ENCODE measurements around the gene ARL15. TPM values are rescaled to one million over a fixed set of nuclear protein-coding genes. Genes with fewer than 3 reads are reported as not detected.
A peak's percentile ranks its signal among the peaks of the same experiment; 100 is the strongest.

The ARL15 gene
- total RNA-seq, 1 donor from 2014 or later, result 29.5 TPM

DNA sequence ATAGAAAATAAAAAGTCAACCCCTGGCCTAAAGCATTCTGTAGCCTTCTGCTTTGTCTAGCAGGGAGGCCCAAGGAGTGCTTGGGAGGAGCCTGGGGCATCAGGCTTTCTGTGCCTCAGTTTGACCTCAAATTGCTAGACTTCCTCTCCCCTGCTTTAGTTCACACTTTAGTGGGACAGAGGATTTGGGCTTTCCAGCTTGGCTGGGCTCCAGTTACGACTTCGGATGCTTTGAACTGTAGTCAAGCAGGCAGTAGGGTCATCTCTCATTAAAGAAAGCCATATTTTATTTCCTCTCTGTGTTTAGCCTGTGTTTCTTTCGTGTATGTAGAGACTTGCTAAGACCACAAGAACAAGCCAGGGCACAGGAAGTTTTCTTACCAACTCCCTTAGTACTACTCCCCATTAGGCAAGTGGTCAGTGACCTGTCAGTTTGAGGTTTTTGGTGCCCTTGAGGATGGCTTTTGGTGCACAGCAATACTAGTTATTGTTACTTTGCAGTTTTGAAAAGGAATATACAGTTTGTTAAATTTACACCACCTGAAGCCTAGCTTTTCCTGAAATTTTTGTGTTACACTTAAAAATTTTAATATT is 415.2 kb downstream of the ARL15 start:
- Histone ChIP-seq H3K9me3 (no peaks in the 10 kb centered on the region), H3K27me3 (no peaks in the 10 kb centered on the region), H3K27ac (no peak overlapping the region), H3K4me3 (no peak overlapping the region), H3K4me1 (no peaks in the 10 kb centered on the region), H3K36me3 (no peaks in the 10 kb centered on the region)
- intact Hi-C loops (cut with DNase I), result no loop called here
- DNase-seq (no peak), ATAC-seq (no peak)
- TF ChIP-seq, protein P1, sequence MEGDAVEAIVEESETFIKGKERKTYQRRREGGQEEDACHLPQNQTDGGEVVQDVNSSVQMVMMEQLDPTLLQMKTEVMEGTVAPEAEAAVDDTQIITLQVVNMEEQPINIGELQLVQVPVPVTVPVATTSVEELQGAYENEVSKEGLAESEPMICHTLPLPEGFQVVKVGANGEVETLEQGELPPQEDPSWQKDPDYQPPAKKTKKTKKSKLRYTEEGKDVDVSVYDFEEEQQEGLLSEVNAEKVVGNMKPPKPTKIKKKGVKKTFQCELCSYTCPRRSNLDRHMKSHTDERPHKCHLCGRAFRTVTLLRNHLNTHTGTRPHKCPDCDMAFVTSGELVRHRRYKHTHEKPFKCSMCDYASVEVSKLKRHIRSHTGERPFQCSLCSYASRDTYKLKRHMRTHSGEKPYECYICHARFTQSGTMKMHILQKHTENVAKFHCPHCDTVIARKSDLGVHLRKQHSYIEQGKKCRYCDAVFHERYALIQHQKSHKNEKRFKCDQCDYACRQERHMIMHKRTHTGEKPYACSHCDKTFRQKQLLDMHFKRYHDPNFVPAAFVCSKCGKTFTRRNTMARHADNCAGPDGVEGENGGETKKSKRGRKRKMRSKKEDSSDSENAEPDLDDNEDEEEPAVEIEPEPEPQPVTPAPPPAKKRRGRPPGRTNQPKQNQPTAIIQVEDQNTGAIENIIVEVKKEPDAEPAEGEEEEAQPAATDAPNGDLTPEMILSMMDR (IDR thresholded peaks at IDR 0.05), result no peak

DNA sequence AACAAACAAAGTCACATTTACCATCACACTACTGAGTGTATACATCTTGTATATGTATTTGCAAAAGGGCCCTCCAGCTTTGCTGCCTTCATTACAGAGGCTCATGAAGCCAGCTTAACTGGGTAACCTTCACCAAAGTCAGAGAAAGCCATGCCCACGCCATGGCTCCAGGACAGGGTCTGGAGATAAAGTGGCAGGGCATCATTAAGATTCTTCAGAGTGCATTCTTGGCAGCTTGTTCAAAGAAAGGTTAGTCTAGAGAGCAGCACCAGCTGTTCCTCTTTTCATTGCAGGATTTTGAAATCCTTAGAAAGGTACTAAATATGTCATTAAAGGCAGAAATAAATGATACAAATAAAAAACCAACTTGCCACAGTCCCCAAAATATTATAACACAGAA is 416.7 kb downstream of the ARL15 start:
- Histone ChIP-seq H3K9me3 (no peaks in the 10 kb centered on the region), H3K4me1 (no peaks in the 10 kb centered on the region), H3K27ac (no peak overlapping the region), H3K27me3 (no peaks in the 10 kb centered on the region), H3K36me3 (no peaks in the 10 kb centered on the region), H3K4me3 (no peak overlapping the region)
- TF ChIP-seq, protein P1 (IDR thresholded peaks at IDR 0.05), result no peak
- intact Hi-C loops (cut with DNase I), result no loop called here
- no peak for ATAC-seq
- no peak for DNase-seq

DNA sequence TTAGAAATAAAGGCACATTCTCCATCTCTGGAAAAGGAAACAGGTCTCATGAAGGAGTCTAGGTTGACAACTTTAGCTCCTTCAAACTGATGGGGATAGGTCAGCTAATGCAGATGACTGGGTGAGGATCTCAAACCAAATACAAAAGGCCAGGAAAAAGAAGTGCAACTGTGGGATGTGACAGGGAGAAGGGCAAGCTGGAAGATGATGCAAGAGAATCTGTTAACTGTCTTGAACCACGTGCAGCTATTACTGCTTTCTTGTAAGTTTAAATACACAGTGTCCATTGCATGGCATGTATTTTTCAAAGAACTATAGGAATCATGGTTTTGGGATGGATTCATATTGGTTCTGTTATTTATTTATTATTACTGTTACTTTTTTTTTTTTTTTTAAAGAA is 418.1 kb downstream of the ARL15 start:
- Histone ChIP-seq H3K9me3 (no peaks in the 10 kb centered on the region), H3K27me3 (no peaks in the 10 kb centered on the region), H3K4me1 (no peaks in the 10 kb centered on the region), H3K36me3 (no peaks in the 10 kb centered on the region), H3K27ac (no peak overlapping the region), H3K4me3 (no peak overlapping the region)
- ATAC-seq (no peak), DNase-seq (no peak)
- TF ChIP-seq, protein P1 (IDR thresholded peaks at IDR 0.05), result no peak
- intact Hi-C loops (cut with DNase I), result no loop called here

DNA sequence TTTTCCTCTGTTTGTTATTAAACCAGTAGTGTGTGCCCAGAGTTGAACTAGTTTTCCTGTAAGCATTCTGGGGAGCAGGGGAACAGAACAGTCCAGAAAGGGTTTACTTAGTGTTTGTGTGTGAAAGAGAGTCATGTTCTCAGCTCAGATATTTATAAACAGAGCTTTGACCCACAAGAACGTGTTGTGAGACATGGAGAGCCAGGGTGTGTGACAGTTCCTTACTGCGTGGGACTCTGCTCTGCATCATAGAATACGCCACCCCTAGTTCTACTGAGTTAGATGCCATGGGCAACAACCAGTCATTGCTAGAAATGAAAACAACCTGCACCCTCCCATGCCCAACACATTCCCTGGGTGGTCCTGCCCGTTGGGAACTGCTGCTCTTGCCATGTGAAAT is 419.2 kb downstream of the ARL15 start:
- Histone ChIP-seq H3K36me3 (no peaks in the 10 kb centered on the region), H3K4me3 (no peak overlapping the region), H3K9me3 (no peaks in the 10 kb centered on the region), H3K27ac (peak overlapping the region; percentile 49), H3K27me3 (no peaks in the 10 kb centered on the region), H3K4me1 (no peaks in the 10 kb centered on the region)
- TF ChIP-seq, protein P1 (IDR thresholded peaks at IDR 0.05), result no peak
- intact Hi-C loops (cut with DNase I), result no loop called here
- DNase-seq (no peak), ATAC-seq (peak; percentile 49)

DNA sequence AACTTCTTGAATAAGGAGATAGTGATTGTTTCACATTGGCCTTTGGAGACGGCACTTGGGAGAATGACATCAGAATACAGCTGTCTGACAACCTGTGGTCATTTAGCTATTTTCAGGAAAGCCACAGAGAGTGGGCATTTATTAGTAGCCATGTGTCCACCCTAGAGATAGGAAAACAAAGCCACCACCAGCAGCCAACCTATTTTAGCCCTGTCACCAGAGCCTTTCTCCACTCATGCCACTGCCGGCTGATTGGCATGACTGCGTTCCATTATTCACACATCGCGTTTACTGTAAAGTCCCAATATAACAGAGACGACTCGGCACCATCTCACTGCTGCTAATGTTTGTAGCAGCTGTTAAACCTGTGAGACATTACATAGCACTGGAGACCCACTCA is 419.9 kb downstream of the ARL15 start:
- Histone ChIP-seq H3K36me3 (no peaks in the 10 kb centered on the region), H3K27me3 (no peaks in the 10 kb centered on the region), H3K9me3 (no peaks in the 10 kb centered on the region), H3K27ac (peak overlapping the region; percentile 48), H3K4me1 (no peaks in the 10 kb centered on the region), H3K4me3 (no peak overlapping the region)
- TF ChIP-seq, protein P1 (IDR thresholded peaks at IDR 0.05), result no peak
- no peak for ATAC-seq
- DNase-seq, result no peak
- intact Hi-C loops (cut with DNase I), result no loop called here

DNA sequence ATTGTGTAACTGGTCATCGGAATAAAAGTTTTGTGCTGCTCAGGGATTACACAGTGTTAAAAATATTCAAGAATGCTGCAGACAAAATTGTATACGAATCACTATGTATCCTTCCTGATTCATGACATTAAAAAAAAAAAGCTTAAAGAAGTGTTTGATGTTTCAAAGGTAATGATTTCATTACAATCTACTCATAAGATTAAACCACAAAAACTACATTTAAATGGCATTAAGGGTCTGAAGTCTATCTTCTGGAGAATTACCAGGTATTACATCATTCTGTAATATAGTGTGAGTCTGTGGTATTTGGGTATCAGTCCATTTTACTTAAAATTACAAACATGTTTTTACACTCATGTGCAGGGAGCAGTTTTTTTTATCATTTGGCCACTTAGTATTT is 425.5 kb downstream of the ARL15 start:
- TF ChIP-seq, protein P1 (IDR thresholded peaks at IDR 0.05), result no peak
- Histone ChIP-seq H3K27ac (no peak overlapping the region), H3K4me1 (no peaks in the 10 kb centered on the region), H3K27me3 (no peaks in the 10 kb centered on the region), H3K36me3 (no peaks in the 10 kb centered on the region), H3K9me3 (no peaks in the 10 kb centered on the region), H3K4me3 (no peak overlapping the region)
- ATAC-seq (no peak), DNase-seq (no peak)
- intact Hi-C loops (cut with DNase I), result no loop called here
